Measurements from ENCODE around the gene ELMO1. TPM values are rescaled to one million over a fixed set of nuclear protein-coding genes. Genes with fewer than 3 reads are reported as not detected.

Gene ELMO1
- polyA plus RNA-seq, 1 donor (not counting 4 experiments of a cell fraction or from before 2014, with no cell fraction given), result not detected

GRCh38 chr7:36871355-36871738 lies 577.3 kb downstream of the ELMO1 start:
- Histone ChIP-seq H3K4me3 (ENCODE audit: control insufficient read depth in 2 of 3, extremely low read depth in 1 of 3, insufficient read depth in 2 of 3, low read depth in 1 of 3, low read length in 3 of 3) (no peak overlapping the region), H3K27ac (ENCODE audit: control insufficient read depth, insufficient read depth, low read length) (no peak overlapping the region), H3K9me1 (ENCODE audit: control insufficient read depth, extremely low read depth, insufficient read depth, low read length) (no peaks in the 10 kb centered on the region), H3K36me3 (ENCODE audit: control insufficient read depth in 2 of 2, extremely low read depth in 1 of 2, insufficient read depth in 2 of 2, low read length in 2 of 2) (no peaks in the 10 kb centered on the region), H4K20me1 (ENCODE audit: control insufficient read depth, extremely low read depth, insufficient read depth, low read length) (no peaks in the 10 kb centered on the region), H3K9ac (ENCODE audit: control insufficient read depth, extremely low read depth, insufficient read depth, low read length) (no peak overlapping the region), H3K9me3 (ENCODE audit: control insufficient read depth, low read depth, low read length) (no peaks in the 10 kb centered on the region), H2AFZ (ENCODE audit: control insufficient read depth, low read length) (no peak overlapping the region), H3K4me1 (ENCODE audit: control insufficient read depth, extremely low read depth, insufficient read depth, low read length) (no peaks in the 10 kb centered on the region), H3K27me3 (ENCODE audit: control insufficient read depth, extremely low read depth, insufficient read depth, low read length) (no peaks in the 10 kb centered on the region), H3K79me2 (ENCODE audit: control insufficient read depth, insufficient read depth, low read length) (no peaks in the 10 kb centered on the region), H3K4me2 (ENCODE audit: control insufficient read depth, extremely low read depth, insufficient read depth, low read depth, low read length) (no peak overlapping the region)
- no peak for DNase-seq (ENCODE audit: low read depth, low spot score)
- TF ChIP-seq EZH2 (IDR thresholded peaks at IDR 0.05; ENCODE audit: low read length) (no peak), CTCF (optimal IDR thresholded peaks at IDR 0.05 in 1 of 3, IDR thresholded peaks at IDR 0.05 in 1 of 3, conservative IDR thresholded peaks at IDR 0.05 in 1 of 3; ENCODE audit: extremely low read depth in 1 of 3, insufficient read depth in 2 of 3, low read length in 3 of 3) (no peak)
- dilution Hi-C loops (cut with MboI; ENCODE audit: extremely low pct_ligation_motif_present, low sequenced_read_pairs), result no loop called here
- FAIRE-seq, result no peak

GRCh38 chr7:36870625-36871354 lies 577.9 kb downstream of the ELMO1 start:
- Histone ChIP-seq H2AFZ (ENCODE audit: control insufficient read depth, low read length) (no peak overlapping the region), H3K4me1 (ENCODE audit: control insufficient read depth, extremely low read depth, insufficient read depth, low read length) (no peaks in the 10 kb centered on the region), H4K20me1 (ENCODE audit: control insufficient read depth, extremely low read depth, insufficient read depth, low read length) (no peaks in the 10 kb centered on the region), H3K36me3 (ENCODE audit: control insufficient read depth in 2 of 2, extremely low read depth in 1 of 2, insufficient read depth in 2 of 2, low read length in 2 of 2) (no peaks in the 10 kb centered on the region), H3K4me2 (ENCODE audit: control insufficient read depth, extremely low read depth, insufficient read depth, low read depth, low read length) (no peak overlapping the region), H3K27ac (ENCODE audit: control insufficient read depth, insufficient read depth, low read length) (no peak overlapping the region), H3K79me2 (ENCODE audit: control insufficient read depth, insufficient read depth, low read length) (no peaks in the 10 kb centered on the region), H3K9me3 (ENCODE audit: control insufficient read depth, low read depth, low read length) (no peaks in the 10 kb centered on the region), H3K9ac (ENCODE audit: control insufficient read depth, extremely low read depth, insufficient read depth, low read length) (no peak overlapping the region), H3K27me3 (ENCODE audit: control insufficient read depth, extremely low read depth, insufficient read depth, low read length) (no peaks in the 10 kb centered on the region), H3K4me3 (ENCODE audit: control insufficient read depth in 2 of 3, extremely low read depth in 1 of 3, insufficient read depth in 2 of 3, low read depth in 1 of 3, low read length in 3 of 3) (no peak overlapping the region), H3K9me1 (ENCODE audit: control insufficient read depth, extremely low read depth, insufficient read depth, low read length) (no peaks in the 10 kb centered on the region)
- no peak for DNase-seq (ENCODE audit: low read depth, low spot score)
- no peak for TF ChIP-seq EZH2 (IDR thresholded peaks at IDR 0.05; ENCODE audit: low read length)
- no peak for TF ChIP-seq CTCF (optimal IDR thresholded peaks at IDR 0.05 in 1 of 3, IDR thresholded peaks at IDR 0.05 in 1 of 3, conservative IDR thresholded peaks at IDR 0.05 in 1 of 3; ENCODE audit: extremely low read depth in 1 of 3, insufficient read depth in 2 of 3, low read length in 3 of 3)
- no peak for FAIRE-seq
- dilution Hi-C loops (cut with MboI; ENCODE audit: extremely low pct_ligation_motif_present, low sequenced_read_pairs), result no loop called here

All from keratinocyte (primary cell).